IPS-20b (cell line): Measurements from ENCODE around the gene GPR132.
A peak's percentile ranks its signal among the peaks of the same experiment; 100 is the strongest.

Source experiments
- H3K27ac ChIP-seq: one replicate; pipeline ENCODE4 v1.5.1; 2013; ENCODE audit warnings: low read length
- H3K27me3 ChIP-seq: 2 replicates; pipeline ENCODE4 v1.6.1; 2013; ENCODE audit warnings: mild to moderate bottlenecking, low read length, inconsistent platforms; ENCODE audit not compliant: insufficient read depth
- H3K36me3 ChIP-seq: 2 replicates; pipeline ENCODE4 v1.6.1; 2013; ENCODE audit warnings: low read depth, mild to moderate bottlenecking, inconsistent platforms, low read length, moderate library complexity; ENCODE audit not compliant: insufficient read depth
- H3K4me1 ChIP-seq: 2 replicates; pipeline ENCODE4 v1.6.1; 2013; ENCODE audit warnings: mild to moderate bottlenecking, control low read depth, inconsistent platforms, low read length, moderate library complexity; ENCODE audit not compliant: insufficient read depth
- H3K4me3 ChIP-seq: 2 replicates; pipeline ENCODE4 v1.5.1; 2013; ENCODE audit warnings: mild to moderate bottlenecking, low read length, inconsistent platforms
- H3K9ac ChIP-seq: 2 replicates; pipeline ENCODE4 v1.6.1; 2013; ENCODE audit warnings: low read depth, mild to moderate bottlenecking, inconsistent platforms, low read length, moderate library complexity
- H3K9me3 ChIP-seq: 2 replicates; pipeline ENCODE4 v1.6.1; 2013; ENCODE audit warnings: mild to moderate bottlenecking, low read depth, low read length, inconsistent platforms; ENCODE audit not compliant: insufficient read depth

The GPR132 gene

GRCh38 chr14:105055736-105056302 lies 9.4 kb downstream of the GPR132 start:
- H3K4me1 ChIP-seq, result no peaks in the 10 kb centered on the region; the same call in 1 of the 2 replicates
- peaks cover 22% of the 10 kb centered on the region for H3K27me3 ChIP-seq
- no peaks in the 10 kb centered on the region for H3K9me3 ChIP-seq
- peak overlapping the region; percentile 42; the same call in 1 of the 2 replicates for H3K4me3 ChIP-seq
- H3K9ac ChIP-seq, result no peak overlapping the region
- no peak overlapping the region for H3K27ac ChIP-seq
- no peaks in the 10 kb centered on the region for H3K36me3 ChIP-seq

- Histone ChIP-seq H3K27me3 (peaks cover 22% of the 10 kb centered on the region), H3K9ac (no peak overlapping the region), H3K9me3 (no peaks in the 10 kb centered on the region), H3K4me1 (no peaks in the 10 kb centered on the region; the same call in 1 of the 2 replicates), H3K27ac (no peak overlapping the region), H3K4me3 (no peak overlapping the region), H3K36me3 (no peaks in the 10 kb centered on the region)
Measured at GRCh38 chr14:105055334-105055733, 9.9 kb downstream of the GPR132 start.

DNA sequence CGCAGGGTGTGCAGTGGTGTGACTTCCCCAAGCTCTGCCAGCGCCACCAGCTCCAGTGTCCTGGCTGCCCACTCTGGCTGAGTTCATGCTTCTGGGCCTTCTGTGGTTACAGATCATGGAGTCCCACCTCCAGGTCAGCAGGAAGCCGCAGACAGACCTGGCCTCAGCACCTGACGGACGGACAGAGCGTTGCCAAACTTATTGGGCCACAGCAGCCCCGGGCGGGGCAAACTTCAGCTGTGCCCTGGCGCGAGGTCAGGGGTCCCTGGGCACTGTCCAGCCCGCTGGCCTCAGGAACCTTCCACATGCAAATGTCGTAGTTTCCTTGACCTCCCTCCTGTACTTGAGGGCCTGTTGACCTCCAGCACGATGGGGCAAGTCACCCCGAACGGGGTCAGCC lies 11.2 kb downstream of the GPR132 start:
- Histone ChIP-seq H3K4me1 (no peaks in the 10 kb centered on the region; the same call in 1 of the 2 replicates), H3K9me3 (no peaks in the 10 kb centered on the region), H3K27me3 (peaks cover 22% of the 10 kb centered on the region), H3K27ac (no peak overlapping the region), H3K36me3 (no peaks in the 10 kb centered on the region), H3K4me3 (no peak overlapping the region), H3K9ac (no peak overlapping the region)

DNA sequence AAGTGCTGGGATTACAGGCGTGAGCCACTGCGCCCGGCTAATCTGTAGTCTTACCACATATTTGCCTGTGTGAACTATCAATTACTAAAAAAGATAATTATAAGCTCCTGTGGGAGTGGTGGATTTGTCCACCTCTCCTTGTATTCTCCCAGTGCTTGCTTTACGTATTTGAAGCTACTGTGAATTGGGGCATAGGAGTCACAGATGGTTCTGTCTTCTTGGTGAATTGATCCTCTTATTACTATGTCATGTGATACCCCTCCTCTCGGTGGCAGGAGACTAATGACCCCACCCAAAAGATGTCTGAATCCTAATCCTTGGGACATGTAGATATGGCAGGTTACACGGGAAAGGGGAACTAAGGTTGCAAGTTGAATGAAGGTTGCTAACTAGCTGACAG lies 11.8 kb downstream of the GPR132 start:
- H3K36me3 ChIP-seq, result no peaks in the 10 kb centered on the region
- H3K9me3 ChIP-seq, result no peaks in the 10 kb centered on the region
- peaks cover 22% of the 10 kb centered on the region for H3K27me3 ChIP-seq
- H3K9ac ChIP-seq, result no peak overlapping the region
- no peaks in the 10 kb centered on the region; the same call in 1 of the 2 replicates for H3K4me1 ChIP-seq
- H3K27ac ChIP-seq, result no peak overlapping the region
- no peak overlapping the region for H3K4me3 ChIP-seq

DNA sequence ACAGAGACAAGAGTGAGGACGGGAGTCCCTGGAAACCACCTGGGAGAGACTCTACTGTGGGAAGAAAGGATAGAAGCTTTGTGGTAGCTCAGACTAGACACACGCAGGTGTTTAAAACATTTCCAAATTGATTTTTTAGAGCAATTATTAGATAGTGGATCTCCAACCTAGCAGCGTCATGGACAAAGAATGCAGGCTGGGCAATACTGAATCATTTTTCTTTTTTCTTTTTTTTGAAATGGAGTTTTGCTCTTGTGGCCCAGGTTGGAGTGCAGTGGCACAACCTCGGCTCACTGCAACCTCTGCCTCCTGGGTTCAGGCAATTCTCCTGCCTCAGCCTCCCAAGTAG lies 13.1 kb downstream of the GPR132 start:
- Histone ChIP-seq H3K27ac (no peak overlapping the region), H3K36me3 (no peaks in the 10 kb centered on the region), H3K4me1 (no peaks in the 10 kb centered on the region; the same call in 1 of the 2 replicates), H3K9me3 (no peaks in the 10 kb centered on the region), H3K9ac (no peak overlapping the region), H3K27me3 (peaks cover 22% of the 10 kb centered on the region), H3K4me3 (no peak overlapping the region)

DNA sequence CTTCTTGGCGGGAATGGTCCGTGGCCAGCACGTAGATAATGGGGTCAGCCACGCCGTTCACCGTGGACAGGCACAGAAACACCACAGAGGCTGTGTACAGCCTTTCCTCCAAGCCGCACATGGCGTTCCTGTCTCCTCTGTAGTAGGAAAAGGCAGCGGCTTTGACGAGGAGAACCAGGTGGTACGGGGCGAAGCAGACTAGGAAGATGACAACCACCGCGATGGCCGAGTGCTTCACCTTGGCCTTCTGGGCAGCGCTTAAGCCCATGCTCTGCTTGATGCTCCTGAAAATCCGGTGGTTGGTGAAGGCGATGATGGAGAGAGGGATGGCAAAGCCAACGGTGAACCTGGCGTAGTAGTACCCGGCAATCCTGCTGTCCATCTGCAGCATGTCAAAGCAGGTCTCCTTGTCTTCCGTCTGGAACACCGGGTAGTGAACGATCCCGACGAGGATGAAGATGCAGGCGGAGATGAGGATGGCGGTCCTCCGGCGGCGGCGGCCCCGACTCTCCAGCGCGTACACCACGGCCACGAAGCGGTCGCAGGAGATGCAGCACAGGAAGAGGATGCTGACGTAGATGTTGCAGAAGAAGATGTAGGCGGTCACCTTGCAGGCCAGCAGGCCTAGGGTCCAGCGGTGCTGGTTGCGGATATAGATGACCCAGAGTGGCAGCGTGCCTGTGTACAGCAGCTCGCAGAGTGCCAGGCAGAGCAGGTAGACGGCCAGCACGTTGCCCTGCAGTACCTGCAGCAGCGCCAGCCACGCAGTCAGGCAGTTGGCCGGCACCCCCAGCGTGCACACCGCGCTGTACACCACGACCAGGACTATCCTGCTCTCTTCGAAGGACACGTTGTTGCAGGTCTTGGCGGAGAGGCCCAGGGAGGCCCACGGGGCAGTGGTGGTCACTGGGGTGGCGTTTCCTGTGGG lies 13.8 kb downstream of the GPR132 start:
- no peak overlapping the region for H3K9ac ChIP-seq
- H3K36me3 ChIP-seq, result no peaks in the 10 kb centered on the region
- no peaks in the 10 kb centered on the region for H3K9me3 ChIP-seq
- H3K4me3 ChIP-seq, result no peak overlapping the region
- H3K27me3 ChIP-seq, result peaks cover 15% of the 10 kb centered on the region
- H3K27ac ChIP-seq, result no peak overlapping the region
- no peaks in the 10 kb centered on the region; the same call in 1 of the 2 replicates for H3K4me1 ChIP-seq

DNA sequence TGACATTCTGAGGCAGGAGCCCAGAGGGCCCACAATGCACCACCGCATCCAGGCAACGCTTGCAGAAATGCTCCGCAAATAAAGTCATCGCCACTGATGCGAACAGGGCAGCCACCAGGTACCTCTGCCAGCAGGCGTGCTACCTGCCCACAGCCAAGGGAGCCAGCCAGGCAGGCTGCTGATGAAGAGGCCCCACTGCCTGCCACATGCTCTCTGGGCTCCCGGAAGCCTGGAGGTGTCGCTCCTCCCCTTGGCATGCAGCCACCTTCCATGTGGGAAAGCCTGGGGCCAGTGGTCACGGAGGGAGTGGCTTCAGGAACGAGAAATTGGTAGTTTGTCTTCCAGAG lies 14.7 kb downstream of the GPR132 start:
- Histone ChIP-seq H3K36me3 (no peaks in the 10 kb centered on the region), H3K4me3 (no peak overlapping the region), H3K9me3 (no peaks in the 10 kb centered on the region), H3K27me3 (peaks cover 6% of the 10 kb centered on the region; the same call in 1 of the 2 replicates), H3K4me1 (no peaks in the 10 kb centered on the region), H3K9ac (no peak overlapping the region), H3K27ac (no peak overlapping the region)

DNA sequence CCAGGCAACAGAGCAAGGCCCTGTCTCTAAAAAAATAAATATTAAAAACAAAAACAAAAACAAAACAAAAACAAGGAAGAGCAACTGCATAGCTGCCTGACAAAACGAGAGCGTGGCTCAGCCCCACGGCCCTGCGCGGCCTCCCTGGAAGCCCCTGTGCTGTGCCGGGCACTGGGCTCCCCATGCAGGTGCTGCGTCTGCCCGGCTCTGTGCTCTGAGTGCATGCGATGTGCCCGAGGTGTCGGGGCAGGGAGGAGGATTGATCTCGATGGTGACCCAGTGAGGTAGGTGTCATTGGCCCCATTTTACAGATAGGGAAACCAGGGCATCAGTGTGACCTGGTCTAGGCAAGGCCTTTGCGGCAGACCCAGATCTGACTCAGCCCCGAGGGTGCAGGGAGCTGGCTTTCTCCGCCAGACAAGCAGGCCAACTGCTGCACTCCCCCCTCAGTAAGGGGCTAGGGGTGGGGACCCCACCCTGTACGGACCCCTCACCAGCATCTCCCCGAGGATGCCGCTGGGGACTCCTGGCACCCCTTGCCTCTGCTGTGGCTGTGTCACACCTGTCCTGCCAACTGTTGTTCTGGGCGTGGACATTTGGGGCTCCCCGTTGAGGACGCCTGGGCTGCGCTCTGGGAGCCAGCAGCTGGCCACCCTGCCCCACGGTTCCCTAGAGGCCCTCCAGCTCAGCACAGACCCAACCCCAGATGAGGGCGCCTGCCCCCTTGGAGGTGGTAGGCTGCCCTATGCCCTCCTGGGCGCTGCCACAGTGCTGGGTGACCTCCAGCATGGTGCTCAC lies 15.3 kb downstream of the GPR132 start:
- H3K27ac ChIP-seq, result no peak overlapping the region
- no peaks in the 10 kb centered on the region for H3K36me3 ChIP-seq

GRCh38 chr14:105047283-105048016 lies 17.8 kb downstream of the GPR132 start:
- H3K4me1 ChIP-seq, result no peaks in the 10 kb centered on the region
- no peak overlapping the region for H3K4me3 ChIP-seq
- H3K27ac ChIP-seq, result no peak overlapping the region
- no peaks in the 10 kb centered on the region for H3K36me3 ChIP-seq
- peaks cover 22% of the 10 kb centered on the region for H3K27me3 ChIP-seq
- H3K9me3 ChIP-seq, result no peaks in the 10 kb centered on the region
- no peak overlapping the region for H3K9ac ChIP-seq

More for the DNA sequence above, 15.3 kb downstream of the GPR132 start:
- Histone ChIP-seq H3K9me3 (no peaks in the 10 kb centered on the region), H3K4me1 (no peaks in the 10 kb centered on the region), H3K9ac (no peak overlapping the region), H3K27me3 (peaks cover 6% of the 10 kb centered on the region), H3K4me3 (no peak overlapping the region)

GRCh38 chr14:105046891-105047282 lies 18.3 kb downstream of the GPR132 start:
- H3K4me1 ChIP-seq, result no peaks in the 10 kb centered on the region
- no peak overlapping the region for H3K9ac ChIP-seq
- H3K36me3 ChIP-seq, result no peaks in the 10 kb centered on the region
- peaks cover 22% of the 10 kb centered on the region for H3K27me3 ChIP-seq
- no peak overlapping the region for H3K27ac ChIP-seq
- H3K9me3 ChIP-seq, result no peaks in the 10 kb centered on the region
- H3K4me3 ChIP-seq, result no peak overlapping the region

DNA sequence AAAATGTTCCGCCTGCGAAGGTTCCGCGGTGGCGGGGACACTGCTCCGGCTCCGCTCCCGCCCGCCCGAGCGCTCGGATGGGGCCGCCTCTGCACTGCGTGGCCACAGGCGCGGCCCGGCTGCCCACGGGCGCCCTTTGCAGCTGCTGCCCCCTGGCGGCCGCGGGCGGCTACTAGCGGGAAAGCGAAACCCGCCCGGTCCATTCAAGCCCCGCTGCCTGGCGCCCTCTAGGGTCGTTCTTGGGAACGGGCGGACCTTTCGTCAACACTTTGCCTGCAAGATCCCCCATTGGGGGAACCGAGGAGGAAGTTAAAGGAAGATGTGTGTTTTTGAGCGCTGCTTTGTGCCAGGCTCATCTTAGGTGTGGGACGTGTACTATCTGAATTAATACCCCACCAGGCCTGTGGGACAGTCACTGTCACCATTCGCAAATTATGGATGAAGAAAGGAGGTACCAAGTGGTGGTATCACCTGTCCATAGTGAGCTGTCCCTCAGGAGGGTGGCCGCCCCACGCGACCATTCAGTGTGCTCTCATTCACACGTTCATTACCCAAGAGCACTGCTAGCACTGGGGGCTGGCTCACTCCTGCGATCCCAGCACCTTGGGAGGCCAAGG lies 19.4 kb downstream of the GPR132 start:
- no peaks in the 10 kb centered on the region for H3K9me3 ChIP-seq
- peaks cover 22% of the 10 kb centered on the region for H3K27me3 ChIP-seq
- H3K4me1 ChIP-seq, result no peaks in the 10 kb centered on the region
- no peak overlapping the region for H3K4me3 ChIP-seq
- no peaks in the 10 kb centered on the region for H3K36me3 ChIP-seq
- H3K9ac ChIP-seq, result no peak overlapping the region
- H3K27ac ChIP-seq, result no peak overlapping the region
